PC-3 (cell line): ENCODE data around the gene PRPF40B. TPM values are rescaled to one million over a fixed set of nuclear protein-coding genes. Genes with fewer than 3 reads are reported as not detected.

Experiments
- ATAC-seq: fragments of 200-7000 bp; cut with Tn5 transposase; 2 replicates; pipeline ENCODE4 v1.9.1; 2020; ENCODE audit warnings: mild to moderate bottlenecking, moderate library complexity
- BruUV-seq: library from RNA; stranded (reverse); fragments of 400-500 nt; replicated peaks from 2 replicates; lab custom pipeline; 2021; lab: Mats Ljungman, UMichigan
- CTCF ChIA-PET: fragments of 300-600 bp; sonication (Branson Sonifier 250); formaldehyde crosslinking; loops from one replicate; lab custom pipeline; 2022; ENCODE audit warnings: antibody characterized with exemption; lab: Charles Lee
- POLR2A ChIA-PET: fragments of 300-600 bp; sonication (Branson Sonifier 250); formaldehyde crosslinking; loops from one replicate; lab custom pipeline; 2022; ENCODE audit warnings: antibody characterized with exemption; ENCODE audit not compliant: unreplicated experiment; lab: Charles Lee
- DNase-seq: peaks from one replicate; pipeline ENCODE4 v3.0.0-alpha.2; 2015
- H2AFZ ChIP-seq: fragments of 300-600 bp; sonication (generic); 2 replicates; pipeline ENCODE4 v1.6.0; 2016; ENCODE audit warnings: antibody characterized with exemption, low read length
- H3F3A ChIP-seq: fragments of 300-600 bp; sonication (generic); one replicate; pipeline ENCODE4 v1.6.0; 2017; ENCODE audit warnings: antibody characterized with exemption, low read length, control low read depth, mild to moderate bottlenecking; ENCODE audit not compliant: unreplicated experiment
- H3K27ac ChIP-seq: fragments of 300-600 bp; sonication (generic); 2 replicates; pipeline ENCODE4 v1.5.1; 2016; ENCODE audit warnings: mild to moderate bottlenecking, low read length
- H3K27me3 ChIP-seq: fragments of 300-600 bp; sonication (generic); 2 replicates; pipeline ENCODE4 v1.6.1; 2016; ENCODE audit warnings: low read length, mixed read lengths
- H3K36me3 ChIP-seq: fragments of 300-600 bp; sonication (generic); 2 replicates; pipeline ENCODE4 v1.6.1; 2016; ENCODE audit warnings: low read depth, mixed run types, low read length, mixed read lengths
- H3K4me1 ChIP-seq: fragments of 300-600 bp; sonication (generic); 2 replicates; pipeline ENCODE4 v1.5.1; 2016; ENCODE audit warnings: low read length; ENCODE audit not compliant: insufficient read depth
- H3K4me2 ChIP-seq: fragments of 300-600 bp; sonication (generic); 2 replicates; pipeline ENCODE4 v1.6.0; 2016; ENCODE audit warnings: low read length
- H3K4me3 ChIP-seq: fragments of 300-600 bp; sonication (generic); 2 replicates; pipeline ENCODE4 v1.5.1; 2016; ENCODE audit warnings: mild to moderate bottlenecking, low read length, mixed read lengths
- H3K79me2 ChIP-seq: fragments of 300-600 bp; sonication (generic); 2 replicates; pipeline ENCODE4 v1.6.1; 2017; ENCODE audit warnings: low read length, mixed read lengths
- H3K9ac ChIP-seq: fragments of 300-600 bp; sonication (generic); 2 replicates; pipeline ENCODE4 v1.6.0; 2016; ENCODE audit warnings: mild to moderate bottlenecking, low read length
- H3K9me2 ChIP-seq: fragments of 300-600 bp; sonication (generic); replicated peaks from 2 replicates; pipeline ENCODE4 v1.6.1; 2016; ENCODE audit warnings: mixed run types, low read length, mixed read lengths
- H3K9me3 ChIP-seq: fragments of 300-600 bp; sonication (generic); 2 replicates; pipeline ENCODE4 v1.6.1; 2016; ENCODE audit warnings: low read length, mixed read lengths
- H4K20me1 ChIP-seq: fragments of 300-600 bp; sonication (generic); 2 replicates; pipeline ENCODE4 v1.6.1; 2016; ENCODE audit warnings: low read length, mixed read lengths
- EZH2 ChIP-seq: fragments of 300-600 bp; sonication (generic); IDR thresholded peaks from one replicate; pipeline ENCODE4 v1.6.1; 2017; ENCODE audit warnings: antibody characterized with exemption, mild to moderate bottlenecking, low read length; ENCODE audit not compliant: unreplicated experiment
- EZH2phosphoT487 ChIP-seq: fragments of 300-600 bp; sonication (generic); IDR thresholded peaks from 2 replicates; pipeline ENCODE4 v1.6.1; 2018; ENCODE audit warnings: mild to moderate bottlenecking, antibody characterized with exemption, low read length, borderline replicate concordance
- intact Hi-C: fragments of 100-400 bp; cut with micrococcal nuclease; formaldehyde crosslinking; loops from 2 replicates; pipeline ENCODE4 v1.9.0; 2023
- total RNA-seq: library from RNA; depleted of rRNA; stranded (reverse); fragments of >200 nt; gene quantifications from 2 replicates; pipeline ENCODE4 v1.2.3, GENCODE V29; 2014
- TF ChIP-seq, protein P1 (sequence below): fragments of 300-600 bp; sonication (generic); conservative IDR thresholded peaks from 2 replicates; pipeline ENCODE4 v1.5.1; 2017; ENCODE audit warnings: antibody characterized with exemption, low read depth, mild to moderate bottlenecking, low read length

The PRPF40B gene
- total RNA-seq, 1 experiment from 2014 or later: 17.7 TPM

DNA sequence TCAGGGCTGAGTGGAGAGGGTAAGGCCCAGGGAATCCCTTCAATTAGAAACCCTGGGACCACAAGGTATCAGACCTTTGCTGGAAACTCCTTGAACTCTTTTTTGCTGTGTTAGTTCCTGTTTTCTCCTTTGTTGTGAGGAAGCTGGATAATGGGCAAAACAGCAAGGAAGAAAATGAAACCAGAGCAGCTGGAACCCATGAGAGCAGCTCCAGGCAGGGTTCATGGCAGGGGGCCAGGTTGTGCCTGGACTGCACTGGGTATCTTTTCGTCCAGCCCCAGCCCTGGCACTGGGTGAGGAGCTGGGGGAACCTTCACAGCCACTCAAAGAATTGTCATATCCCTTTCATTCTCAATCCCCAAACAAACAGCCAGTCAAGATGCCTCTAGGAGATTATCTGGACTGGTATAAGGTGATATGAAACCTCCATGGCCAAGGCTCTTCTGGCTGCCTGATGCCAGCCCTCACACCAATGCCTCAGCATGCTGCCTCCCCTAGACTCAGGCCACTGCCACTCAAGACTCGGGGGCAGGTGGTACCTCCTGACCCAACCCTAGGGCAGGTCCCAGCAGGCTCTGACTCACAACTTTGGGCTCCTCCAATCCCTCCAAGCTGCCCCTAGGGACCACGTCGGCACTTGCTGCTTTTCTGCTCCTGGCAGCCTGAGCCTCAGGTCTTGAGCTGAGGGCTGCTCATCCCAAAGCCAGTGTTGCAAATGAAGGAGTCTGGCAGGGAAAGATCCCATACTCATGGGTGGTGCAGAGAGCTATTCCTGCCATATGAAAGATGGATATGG is 34.4 kb upstream of the PRPF40B start:
- Histone ChIP-seq H3K27me3 (no peaks in the 10 kb centered on the region), H3K4me2 (no peak overlapping the region), H2AFZ (no peak overlapping the region), H3F3A (no peaks in the 10 kb centered on the region), H3K27ac (no peak overlapping the region), H3K4me1 (no peaks in the 10 kb centered on the region), H3K4me3 (no peak overlapping the region), H3K79me2 (no peaks in the 10 kb centered on the region), H3K9ac (no peak overlapping the region), H3K9me3 (no peaks in the 10 kb centered on the region), H4K20me1 (no peaks in the 10 kb centered on the region), H3K9me2 (no peaks in the 10 kb centered on the region), H3K36me3 (peaks cover 12% of the 10 kb centered on the region; the same call in 1 of the 2 replicates)
- DNase-seq (no peak), ATAC-seq (no peak)
- ChIA-PET CTCF (no interaction called here), POLR2A (interaction anchor here (0.7 kb wide), 1 partner anchor 18 kb away, joined by 5 read pairs; no protein-coding TSS in a partner anchor)
- BruUV-seq: no TSS peak
- intact Hi-C loops: no loop called here
- TF ChIP-seq EZH2: no peak
- TF ChIP-seq, protein P1, sequence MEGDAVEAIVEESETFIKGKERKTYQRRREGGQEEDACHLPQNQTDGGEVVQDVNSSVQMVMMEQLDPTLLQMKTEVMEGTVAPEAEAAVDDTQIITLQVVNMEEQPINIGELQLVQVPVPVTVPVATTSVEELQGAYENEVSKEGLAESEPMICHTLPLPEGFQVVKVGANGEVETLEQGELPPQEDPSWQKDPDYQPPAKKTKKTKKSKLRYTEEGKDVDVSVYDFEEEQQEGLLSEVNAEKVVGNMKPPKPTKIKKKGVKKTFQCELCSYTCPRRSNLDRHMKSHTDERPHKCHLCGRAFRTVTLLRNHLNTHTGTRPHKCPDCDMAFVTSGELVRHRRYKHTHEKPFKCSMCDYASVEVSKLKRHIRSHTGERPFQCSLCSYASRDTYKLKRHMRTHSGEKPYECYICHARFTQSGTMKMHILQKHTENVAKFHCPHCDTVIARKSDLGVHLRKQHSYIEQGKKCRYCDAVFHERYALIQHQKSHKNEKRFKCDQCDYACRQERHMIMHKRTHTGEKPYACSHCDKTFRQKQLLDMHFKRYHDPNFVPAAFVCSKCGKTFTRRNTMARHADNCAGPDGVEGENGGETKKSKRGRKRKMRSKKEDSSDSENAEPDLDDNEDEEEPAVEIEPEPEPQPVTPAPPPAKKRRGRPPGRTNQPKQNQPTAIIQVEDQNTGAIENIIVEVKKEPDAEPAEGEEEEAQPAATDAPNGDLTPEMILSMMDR: no peak
- TF ChIP-seq EZH2phosphoT487: no peak

DNA sequence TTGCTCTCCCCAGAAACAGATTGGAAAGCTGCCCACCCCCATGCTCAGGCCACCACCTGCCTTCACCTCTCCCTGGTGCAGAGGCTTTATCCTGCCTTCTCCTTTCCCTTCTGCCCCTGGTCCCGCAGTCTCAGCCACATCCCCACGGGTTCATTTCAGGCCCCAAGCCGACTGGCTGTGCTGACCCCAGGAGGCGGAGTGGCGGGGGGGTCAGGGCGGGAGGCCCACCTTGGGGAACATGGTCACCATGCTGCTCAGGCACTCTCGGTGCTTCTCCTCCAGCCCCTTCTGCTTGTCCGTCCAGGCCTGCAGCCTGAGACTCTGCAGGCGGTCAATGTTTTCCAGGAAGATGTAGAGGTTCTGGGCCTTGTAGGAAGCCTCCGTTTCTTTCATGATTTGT is 24.8 kb upstream of the PRPF40B start:
- TF ChIP-seq, protein P1: no peak
- TF ChIP-seq EZH2phosphoT487 (no peak), EZH2 (no peak)
- Histone ChIP-seq H3K27me3 (no peaks in the 10 kb centered on the region), H2AFZ (no peak overlapping the region), H3K36me3 (no peaks in the 10 kb centered on the region), H3K9ac (no peak overlapping the region), H3K4me2 (no peak overlapping the region), H3K9me2 (no peaks in the 10 kb centered on the region), H4K20me1 (no peaks in the 10 kb centered on the region), H3K79me2 (no peaks in the 10 kb centered on the region), H3K9me3 (no peaks in the 10 kb centered on the region), H3K4me3 (no peak overlapping the region), H3K4me1 (no peaks in the 10 kb centered on the region), H3F3A (no peaks in the 10 kb centered on the region), H3K27ac (no peak overlapping the region)
- ATAC-seq (no peak), DNase-seq (no peak)
- ChIA-PET POLR2A (no interaction called here), CTCF (no interaction called here)
- no TSS peak for BruUV-seq
- intact Hi-C loops: no loop called here

DNA sequence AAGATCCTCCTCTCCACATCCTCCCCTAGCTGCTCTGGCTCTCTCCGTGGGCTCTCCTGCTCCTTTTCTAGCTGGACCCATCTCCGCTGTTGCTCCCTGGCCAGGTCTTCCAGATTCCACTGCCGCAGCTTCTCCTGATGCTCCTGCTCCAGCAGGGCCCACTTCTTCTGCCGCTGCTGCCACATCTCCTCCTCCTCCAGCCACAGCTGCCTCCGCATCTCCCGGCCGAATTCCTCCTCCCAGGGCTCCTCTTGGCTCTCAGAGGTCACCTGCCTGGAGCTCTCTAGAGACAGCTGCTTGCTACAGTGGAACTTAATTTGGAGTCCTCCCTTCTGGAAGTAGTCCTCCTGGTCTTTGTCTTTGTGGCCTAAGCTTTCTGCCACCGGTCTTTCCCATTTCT is 23.4 kb upstream of the PRPF40B start:
- no TSS peak for BruUV-seq
- POLR2A ChIA-PET: no interaction called here
- Histone ChIP-seq H4K20me1 (no peaks in the 10 kb centered on the region; the same call in 1 of the 2 replicates), H3K27me3 (no peaks in the 10 kb centered on the region), H3K27ac (no peak overlapping the region), H3K36me3 (no peaks in the 10 kb centered on the region), H3K9ac (no peak overlapping the region), H2AFZ (no peak overlapping the region), H3K79me2 (no peaks in the 10 kb centered on the region), H3K9me3 (no peaks in the 10 kb centered on the region), H3K4me2 (no peak overlapping the region), H3K9me2 (no peaks in the 10 kb centered on the region), H3K4me3 (no peak overlapping the region), H3K4me1 (no peaks in the 10 kb centered on the region), H3F3A (no peaks in the 10 kb centered on the region)
- DNase-seq (no peak), ATAC-seq (no peak)
- TF ChIP-seq EZH2phosphoT487 (no peak), EZH2 (no peak)
- TF ChIP-seq, protein P1: no peak
- intact Hi-C loops: no loop called here
- CTCF ChIA-PET: no interaction called here
